ENCODE results near the gene HOPX. TPM values are rescaled to one million over a fixed set of nuclear protein-coding genes. Genes with fewer than 3 reads are reported as not detected.

HOPX gene
- polyA plus RNA-seq, 1 experiment, result not detected

DNA sequence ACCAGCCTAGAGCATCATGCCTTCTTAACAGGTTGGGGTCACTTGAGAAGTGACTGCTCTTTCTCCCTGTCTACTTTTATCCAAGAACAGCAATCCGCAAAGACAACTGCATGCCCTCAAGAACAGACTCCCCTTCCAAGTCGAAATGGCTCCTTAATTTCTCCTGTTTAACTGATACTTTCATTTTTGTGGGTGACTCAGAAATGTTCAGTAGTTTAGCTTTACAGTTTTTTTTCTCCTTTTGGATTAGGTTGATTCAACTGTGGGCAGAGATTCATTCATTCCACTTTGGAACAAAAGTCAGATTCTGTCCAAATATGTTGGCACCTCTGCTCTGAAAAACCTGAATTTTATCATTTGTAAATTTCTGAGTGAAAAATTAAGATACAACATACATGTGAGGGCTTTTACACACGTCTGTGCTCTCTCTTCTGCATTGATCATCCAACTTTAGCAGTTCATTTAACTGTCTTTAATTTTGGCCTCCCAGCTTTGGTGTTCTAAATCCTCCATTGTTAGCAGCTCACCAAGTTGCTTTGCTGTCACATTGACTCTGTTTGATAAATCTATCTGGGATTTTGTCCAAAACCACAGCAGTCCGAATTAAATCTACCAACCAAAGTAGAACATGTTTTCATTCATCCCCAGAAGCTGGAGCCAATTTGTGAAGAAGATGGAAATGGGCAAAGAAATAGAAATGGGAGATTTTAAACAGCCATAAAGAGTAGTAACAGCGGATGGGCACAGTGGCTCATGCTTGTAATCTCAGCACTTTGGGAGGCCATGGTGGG is 50.0 kb downstream of the HOPX start:
- Histone ChIP-seq H3K36me3 (ENCODE audit: control insufficient read depth, insufficient read depth, low read length) (no peaks in the 10 kb centered on the region), H3K4me3 (ENCODE audit: low read depth, low read length) (no peak overlapping the region), H3K27me3 (ENCODE audit: control insufficient read depth, insufficient read depth, low read length) (peaks cover 1% of the 10 kb centered on the region)
- TF ChIP-seq, protein P1, sequence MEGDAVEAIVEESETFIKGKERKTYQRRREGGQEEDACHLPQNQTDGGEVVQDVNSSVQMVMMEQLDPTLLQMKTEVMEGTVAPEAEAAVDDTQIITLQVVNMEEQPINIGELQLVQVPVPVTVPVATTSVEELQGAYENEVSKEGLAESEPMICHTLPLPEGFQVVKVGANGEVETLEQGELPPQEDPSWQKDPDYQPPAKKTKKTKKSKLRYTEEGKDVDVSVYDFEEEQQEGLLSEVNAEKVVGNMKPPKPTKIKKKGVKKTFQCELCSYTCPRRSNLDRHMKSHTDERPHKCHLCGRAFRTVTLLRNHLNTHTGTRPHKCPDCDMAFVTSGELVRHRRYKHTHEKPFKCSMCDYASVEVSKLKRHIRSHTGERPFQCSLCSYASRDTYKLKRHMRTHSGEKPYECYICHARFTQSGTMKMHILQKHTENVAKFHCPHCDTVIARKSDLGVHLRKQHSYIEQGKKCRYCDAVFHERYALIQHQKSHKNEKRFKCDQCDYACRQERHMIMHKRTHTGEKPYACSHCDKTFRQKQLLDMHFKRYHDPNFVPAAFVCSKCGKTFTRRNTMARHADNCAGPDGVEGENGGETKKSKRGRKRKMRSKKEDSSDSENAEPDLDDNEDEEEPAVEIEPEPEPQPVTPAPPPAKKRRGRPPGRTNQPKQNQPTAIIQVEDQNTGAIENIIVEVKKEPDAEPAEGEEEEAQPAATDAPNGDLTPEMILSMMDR (IDR thresholded peaks at IDR 0.05; ENCODE audit: insufficient read depth, low read depth, low read length), result no peak
- no peak for DNase-seq (ENCODE audit: low read depth)
- ChIA-PET CTCF (interaction anchor here (2.0 kb wide), 1 partner anchor 169 kb away, joined by 4 read pairs; no protein-coding TSS in a partner anchor), POLR2A (no interaction called here)

DNA sequence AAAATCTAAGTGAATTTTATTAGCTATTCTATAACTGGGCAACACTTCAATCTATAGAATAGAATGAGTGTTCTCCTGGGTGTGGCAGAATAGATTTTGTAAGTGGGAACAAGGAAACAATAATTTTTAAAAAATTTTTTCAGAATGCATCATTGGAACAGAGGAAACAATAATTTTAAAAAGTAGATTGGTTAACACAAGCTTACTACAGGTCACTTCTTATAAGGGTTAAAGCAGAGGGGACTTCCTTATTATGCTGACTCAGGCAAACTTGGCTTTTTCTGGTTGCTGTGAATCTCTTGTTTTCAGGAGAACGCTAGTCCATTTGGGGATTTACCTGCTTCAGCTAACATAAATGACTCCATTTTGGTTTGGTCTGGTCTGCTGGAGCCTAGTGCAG is 52.5 kb downstream of the HOPX start:
- ChIA-PET POLR2A (no interaction called here), CTCF (interaction anchor here (1.2 kb wide), 1 partner anchor 53 kb away, joined by 3 read pairs; no protein-coding TSS in a partner anchor)
- TF ChIP-seq, protein P1 (IDR thresholded peaks at IDR 0.05; ENCODE audit: insufficient read depth, low read depth, low read length), result no peak

DNA sequence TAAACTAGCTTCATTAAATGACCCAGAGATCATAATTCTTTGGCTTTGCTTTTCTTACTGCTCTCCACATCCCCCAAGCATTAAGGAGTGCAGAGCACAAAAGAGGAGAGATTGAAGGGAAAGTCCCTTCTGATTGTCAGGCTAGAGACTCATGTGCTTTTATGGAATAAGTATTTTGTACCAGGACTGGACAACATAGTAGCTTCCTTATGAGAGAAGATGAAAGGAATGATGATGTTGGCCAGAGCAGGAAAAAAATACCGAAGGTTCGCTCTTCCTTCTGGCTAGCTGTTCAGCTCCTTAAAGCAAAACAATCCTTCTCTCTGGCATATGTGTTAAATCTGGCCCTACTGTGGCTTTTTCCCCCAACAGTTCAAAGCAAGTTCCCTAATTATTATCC is 53.1 kb downstream of the HOPX start:
- TF ChIP-seq, protein P1 (IDR thresholded peaks at IDR 0.05; ENCODE audit: insufficient read depth, low read depth, low read length), result no peak
- no peak for DNase-seq (ENCODE audit: low read depth)
- no peak overlapping the region for H3K4me3 ChIP-seq (ENCODE audit: low read depth, low read length)
- ChIA-PET POLR2A (no interaction called here), CTCF (interaction anchor here (0.7 to 1.2 kb wide), 3 partner anchors 52 to 170 kb away, joined by 3 read pairs; no protein-coding TSS in a partner anchor)
- H3K36me3 ChIP-seq (ENCODE audit: control insufficient read depth, insufficient read depth, low read length), result no peaks in the 10 kb centered on the region
- H3K27me3 ChIP-seq (ENCODE audit: control insufficient read depth, insufficient read depth, low read length), result peaks cover 1% of the 10 kb centered on the region

More for the DNA sequence above, 52.5 kb downstream of the HOPX start:
- H3K36me3 ChIP-seq (ENCODE audit: control insufficient read depth, insufficient read depth, low read length), result no peaks in the 10 kb centered on the region
- no peak overlapping the region for H3K4me3 ChIP-seq (ENCODE audit: low read depth, low read length)
- H3K27me3 ChIP-seq (ENCODE audit: control insufficient read depth, insufficient read depth, low read length), result peaks cover 1% of the 10 kb centered on the region
- no peak for DNase-seq (ENCODE audit: low read depth)

DNA sequence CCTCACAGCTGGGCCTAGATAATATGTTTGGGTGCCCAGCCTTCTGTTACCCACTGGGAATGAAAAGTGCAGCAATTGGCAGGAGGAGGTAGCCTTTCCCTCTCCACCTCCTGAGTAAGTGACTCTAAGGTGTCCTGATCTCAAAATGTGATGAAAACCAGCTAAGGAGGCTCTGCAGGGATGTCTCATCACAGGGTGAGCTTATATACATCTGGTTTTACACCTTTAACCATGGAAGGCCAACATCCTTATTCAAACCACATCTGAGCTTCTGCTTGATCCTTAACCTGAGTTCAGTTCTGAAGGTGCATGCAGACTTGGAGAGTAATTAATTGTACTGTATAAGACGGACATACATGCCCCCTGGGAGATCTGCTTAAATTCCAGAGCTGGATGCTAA is 53.7 kb downstream of the HOPX start:
- CTCF ChIA-PET, result interaction anchor here (0.7 to 1.2 kb wide), 5 partner anchors 14 to 172 kb away, joined by 3 to 6 read pairs (median 3); no protein-coding TSS in a partner anchor
- Histone ChIP-seq H3K36me3 (ENCODE audit: control insufficient read depth, insufficient read depth, low read length) (no peaks in the 10 kb centered on the region), H3K27me3 (ENCODE audit: control insufficient read depth, insufficient read depth, low read length) (no peaks in the 10 kb centered on the region; the same call in 1 of the 2 replicates), H3K4me3 (ENCODE audit: low read depth, low read length) (no peak overlapping the region)
- TF ChIP-seq, protein P1 (IDR thresholded peaks at IDR 0.05; ENCODE audit: insufficient read depth, low read depth, low read length), result no peak
- no peak for DNase-seq (ENCODE audit: low read depth)
- POLR2A ChIA-PET, result no interaction called here

DNA sequence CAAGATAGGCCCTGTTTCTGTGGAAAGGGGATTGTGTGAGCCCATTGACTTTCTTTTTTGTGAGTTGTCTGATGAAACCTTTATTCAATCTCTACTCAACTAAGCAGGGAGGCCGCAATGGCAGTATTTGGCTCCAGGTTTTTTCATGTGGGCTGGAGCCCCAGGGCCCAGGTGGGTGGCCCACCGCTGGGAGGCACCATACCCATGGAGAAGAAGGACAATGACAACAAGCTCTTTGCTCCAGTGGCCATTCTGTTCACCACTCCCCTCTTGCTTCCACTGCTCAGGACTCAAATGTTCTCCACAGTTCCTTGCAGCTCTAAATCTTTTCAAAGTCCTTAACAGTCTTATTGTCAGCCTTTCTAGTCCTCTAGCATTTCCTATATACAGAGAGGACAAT is 54.1 kb downstream of the HOPX start:
- ChIA-PET POLR2A (no interaction called here), CTCF (interaction anchor here (0.7 to 1.2 kb wide), 3 partner anchors 14 to 173 kb away, joined by 3 to 6 read pairs (median 3); no protein-coding TSS in a partner anchor)
- Histone ChIP-seq H3K27me3 (ENCODE audit: control insufficient read depth, insufficient read depth, low read length) (no peaks in the 10 kb centered on the region; the same call in 1 of the 2 replicates), H3K36me3 (ENCODE audit: control insufficient read depth, insufficient read depth, low read length) (no peaks in the 10 kb centered on the region), H3K4me3 (ENCODE audit: low read depth, low read length) (no peak overlapping the region)
- DNase-seq (ENCODE audit: low read depth), result no peak
- TF ChIP-seq, protein P1 (IDR thresholded peaks at IDR 0.05; ENCODE audit: insufficient read depth, low read depth, low read length), result 0 out of 2 replicates have a peak, but pooled peaks have one; percentile 16

Measured in BJ (cell line).